Endothelial cell of umbilical vein (primary cell): ENCODE data around the gene WDR76. TPM values are rescaled to one million over a fixed set of nuclear protein-coding genes. Genes with fewer than 3 reads are reported as not detected.
A peak's percentile ranks its signal among the peaks of the same experiment; 100 is the strongest.
"Not testable (repeated sequence)": the region's sequence is repeated elsewhere in the genome, so short reads cannot be mapped to it uniquely, and the experiment has no call there.

Source experiments
- BruUV-seq: library from RNA; stranded (reverse); fragments of 400-500 nt; replicated peaks from 2 replicates; lab custom pipeline; 2021; lab: Mats Ljungman, UMichigan
- CTCF ChIA-PET: fragments of 300-600, 350-600 bp; sonication (Branson Sonifier 250); formaldehyde crosslinking; loops from one replicate; lab custom pipeline; 2021; ENCODE audit warnings: antibody characterized with exemption, inconsistent platforms; lab: Charles Lee
- POLR2A ChIA-PET: fragments of 300-600, 350-600 bp; sonication (Branson Sonifier 250); formaldehyde crosslinking; loops from one replicate; lab custom pipeline; 2021; ENCODE audit warnings: antibody characterized with exemption, inconsistent platforms; lab: Charles Lee
- DNase-seq: peaks from one replicate; pipeline ENCODE4 v3.0.0-alpha.2; 2011; ENCODE audit warnings: low read depth, low spot score
- FAIRE-seq: peaks from 2 replicates; lab custom pipeline; 2011; peaks lifted over from hg19 to GRCh38; lab: Jason Lieb, UNC
- H2AFZ ChIP-seq: 2 replicates; pipeline ENCODE4 v1.6.0; 2012; ENCODE audit warnings: low read depth, low read length, control low read depth, inconsistent platforms
- H3K27ac ChIP-seq: 2 replicates; pipeline ENCODE4 v1.5.1; 2011; ENCODE audit warnings: low read depth, mild to moderate bottlenecking, control low read depth, low read length, moderate library complexity; ENCODE audit not compliant: insufficient read depth
- H3K27me3 ChIP-seq, 2 experiments: 2 replicates each; pipeline versions ENCODE4 v1.6.0 to v1.6.1; 2011; ENCODE audit warnings: low read length in 2 of 2, mixed read lengths in 1 of 2; ENCODE audit not compliant: control insufficient read depth in 2 of 2, insufficient read depth in 2 of 2
- H3K36me3 ChIP-seq, 2 experiments: 2 replicates in 1 of 2; 3 replicates in 1 of 2; pipeline ENCODE4 v1.5.1; 2011; ENCODE audit warnings: low read length in 2 of 2, mild to moderate bottlenecking in 1 of 2, moderate library complexity in 1 of 2; ENCODE audit not compliant: control insufficient read depth in 2 of 2, insufficient read depth in 2 of 2; ENCODE audit errors: extremely low read depth in 1 of 2
- H3K4me1 ChIP-seq: 3 replicates; pipeline ENCODE4 v1.5.1; 2011; ENCODE audit warnings: mild to moderate bottlenecking, low read length; ENCODE audit not compliant: control insufficient read depth, insufficient read depth; ENCODE audit errors: extremely low read depth
- H3K4me2 ChIP-seq: 2 replicates; pipeline ENCODE4 v1.6.1; 2011; ENCODE audit warnings: low read length, control low read depth, mixed read lengths; ENCODE audit not compliant: insufficient read depth
- H3K4me3 ChIP-seq, 3 experiments: fragments of 200-600 bp in 1 of 3; sonication (generic), shearing (Covaris generic) in 1 of 3; replicated peaks in 1 of 3; 2 replicates each; pipeline ENCODE4 v1.5.1; 2011 to 2016; ENCODE audit warnings: control low read depth in 3 of 3, low read length in 3 of 3, mild to moderate bottlenecking in 2 of 3, inconsistent platforms in 1 of 3, low read depth in 1 of 3, moderate library complexity in 1 of 3; ENCODE audit not compliant: insufficient read depth in 1 of 3
- H3K79me2 ChIP-seq: 2 replicates; pipeline ENCODE4 v1.6.0; 2012; ENCODE audit warnings: low read length, inconsistent platforms; ENCODE audit not compliant: control insufficient read depth, insufficient read depth
- H3K9ac ChIP-seq: replicated peaks from 2 replicates; pipeline ENCODE3; 2011; ENCODE audit warnings: low read length, control low read depth; ENCODE audit not compliant: insufficient read depth; ENCODE audit errors: extremely low read depth
- H3K9me1 ChIP-seq: replicated peaks from 3 replicates; pipeline ENCODE4 v1.6.0; 2011; ENCODE audit warnings: mild to moderate bottlenecking, low read length; ENCODE audit not compliant: control insufficient read depth, insufficient read depth; ENCODE audit errors: extremely low read depth
- H3K9me3 ChIP-seq: replicated peaks from 2 replicates; pipeline ENCODE4 v1.5.1; 2012; ENCODE audit warnings: low read length, inconsistent platforms; ENCODE audit not compliant: control insufficient read depth, insufficient read depth
- H4K20me1 ChIP-seq: replicated peaks from 2 replicates; pipeline ENCODE3; 2011; ENCODE audit warnings: mild to moderate bottlenecking, low read length; ENCODE audit not compliant: control insufficient read depth, insufficient read depth; ENCODE audit errors: extremely low read depth
- EZH2 ChIP-seq: IDR thresholded peaks from 2 replicates; pipeline ENCODE4 v1.6.1; 2012; ENCODE audit warnings: borderline replicate concordance, low read depth, mild to moderate bottlenecking, moderate library complexity, low read length, inconsistent platforms; ENCODE audit not compliant: severe bottlenecking
- FOS ChIP-seq: IDR thresholded peaks from 2 replicates; pipeline ENCODE4 v1.6.1; 2011; ENCODE audit warnings: mild to moderate bottlenecking, low read length, moderate library complexity, borderline replicate concordance; ENCODE audit not compliant: insufficient read depth
- GATA2 ChIP-seq: IDR thresholded peaks from 2 replicates; pipeline ENCODE4 v1.7.0; 2011; ENCODE audit warnings: low read depth, mild to moderate bottlenecking, moderate library complexity, mixed read lengths, low read length; ENCODE audit not compliant: insufficient read length, insufficient read depth
- JUN ChIP-seq: IDR thresholded peaks from 2 replicates; pipeline ENCODE4 v1.6.1; 2011; ENCODE audit warnings: borderline replicate concordance, low read depth; ENCODE audit not compliant: insufficient read length, insufficient read depth
- MYC ChIP-seq: IDR thresholded peaks from one replicate; pipeline ENCODE4 v1.6.1; 2011; ENCODE audit warnings: mild to moderate bottlenecking, low read depth, low read length
- POLR2A ChIP-seq: IDR thresholded peaks from 2 replicates; pipeline ENCODE4 v1.6.1; 2012; ENCODE audit warnings: low read depth, mild to moderate bottlenecking, control low read depth, low read length
- POLR2AphosphoS5 ChIP-seq: IDR thresholded peaks from 2 replicates; pipeline ENCODE4 v1.6.1; 2012; ENCODE audit warnings: low read depth, mild to moderate bottlenecking, control low read depth, low read length, moderate library complexity; ENCODE audit not compliant: insufficient read depth
- dilution Hi-C: fragments of 300-500 bp; cut with MboI; formaldehyde crosslinking; loops from one replicate; pipeline ENCODE4 v1.15.0; 2019; ENCODE audit warnings: low sequenced_read_pairs; ENCODE audit not compliant: extremely low pct_ligation_motif_present
- intact Hi-C: fragments of 100-400 bp; cut with micrococcal nuclease; formaldehyde crosslinking; loops from one replicate; pipeline ENCODE4 v1.10.0; 2022
- polyA plus RNA-seq, 4 experiments: library from polyadenylated mRNA; depleted of rRNA in 3 of 4; stranded (reverse) in 3 of 4; unstranded in 1 of 4; fragments of >200 nt; gene quantifications; 2 replicates each; pipeline versions ENCODE4 v1.2.1 to v1.2.3, GENCODE V29; 2011 to 2012; ENCODE audit warnings: missing spikeins in 1 of 4
- total RNA-seq: library from RNA; stranded (reverse); gene quantifications from 2 replicates; pipeline ENCODE4 v1.2.3, GENCODE V29; 2021
- TF ChIP-seq, protein P1 (sequence below): IDR thresholded peaks from 2 replicates; pipeline ENCODE4 v1.6.1; 2011; ENCODE audit not compliant: insufficient read depth, insufficient read length
- TF ChIP-seq, protein P2 (sequence below), 2 donors: IDR thresholded peaks; 1 replicate in 1 of 2; 2 replicates in 1 of 2; pipeline ENCODE4 v1.5.1; 2011; ENCODE audit warnings: low read length in 2 of 2, mild to moderate bottlenecking in 2 of 2, moderate library complexity in 2 of 2, control low read depth in 1 of 2, inconsistent platforms in 1 of 2, low read depth in 1 of 2; ENCODE audit not compliant: insufficient read depth in 1 of 2; ENCODE audit errors: extremely low read depth in 1 of 2

The WDR76 gene
- total and polyA plus RNA-seq, 2 donors (not counting 3 experiments of a cell fraction or from before 2014, with no cell fraction given) = 3.1 to 25.2 TPM

- Histone ChIP-seq H3K79me2 (peaks cover 12% of the 10 kb centered on the region), H3K9ac (peak within 1 kb of the TSS; percentile 73), H3K4me3 (peak within 1 kb of the TSS; percentile 78 to 94 (median 83)), H3K9me3 (no peaks in the 10 kb centered on the region), H3K36me3 (peaks cover 11 to 15% of the 10 kb centered on the region in 2 experiments), H3K27ac (peak within 1 kb of the TSS; percentile 45), H3K27me3 (no peaks in the 10 kb centered on the region), H3K9me1 (no peaks in the 10 kb centered on the region), H2AFZ (peak within 1 kb of the TSS; percentile 64), H3K4me2 (peak within 1 kb of the TSS; percentile 77), H4K20me1 (no peaks in the 10 kb centered on the region), H3K4me1 (peaks cover 10% of the 10 kb centered on the region)
- intact Hi-C loops = no loop called here
- TF ChIP-seq POLR2A (peak; percentile 96), EZH2 (no peak), MYC (peak; percentile 27), FOS (peak; percentile 10), POLR2AphosphoS5 (peak; percentile 96), JUN (no peak), GATA2 (no peak)
- TF ChIP-seq, protein P1, sequence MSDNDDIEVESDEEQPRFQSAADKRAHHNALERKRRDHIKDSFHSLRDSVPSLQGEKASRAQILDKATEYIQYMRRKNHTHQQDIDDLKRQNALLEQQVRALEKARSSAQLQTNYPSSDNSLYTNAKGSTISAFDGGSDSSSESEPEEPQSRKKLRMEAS = peak; percentile 43
- TF ChIP-seq, protein P2, sequence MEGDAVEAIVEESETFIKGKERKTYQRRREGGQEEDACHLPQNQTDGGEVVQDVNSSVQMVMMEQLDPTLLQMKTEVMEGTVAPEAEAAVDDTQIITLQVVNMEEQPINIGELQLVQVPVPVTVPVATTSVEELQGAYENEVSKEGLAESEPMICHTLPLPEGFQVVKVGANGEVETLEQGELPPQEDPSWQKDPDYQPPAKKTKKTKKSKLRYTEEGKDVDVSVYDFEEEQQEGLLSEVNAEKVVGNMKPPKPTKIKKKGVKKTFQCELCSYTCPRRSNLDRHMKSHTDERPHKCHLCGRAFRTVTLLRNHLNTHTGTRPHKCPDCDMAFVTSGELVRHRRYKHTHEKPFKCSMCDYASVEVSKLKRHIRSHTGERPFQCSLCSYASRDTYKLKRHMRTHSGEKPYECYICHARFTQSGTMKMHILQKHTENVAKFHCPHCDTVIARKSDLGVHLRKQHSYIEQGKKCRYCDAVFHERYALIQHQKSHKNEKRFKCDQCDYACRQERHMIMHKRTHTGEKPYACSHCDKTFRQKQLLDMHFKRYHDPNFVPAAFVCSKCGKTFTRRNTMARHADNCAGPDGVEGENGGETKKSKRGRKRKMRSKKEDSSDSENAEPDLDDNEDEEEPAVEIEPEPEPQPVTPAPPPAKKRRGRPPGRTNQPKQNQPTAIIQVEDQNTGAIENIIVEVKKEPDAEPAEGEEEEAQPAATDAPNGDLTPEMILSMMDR (IDR thresholded peaks at IDR 0.05; ENCODE audit: extremely low read depth in 1 of 2, insufficient read depth in 1 of 2, low read depth in 1 of 2, low read length in 2 of 2) = no peak
- BruUV-seq = TSS peak; percentile 33
- FAIRE-seq (peak; percentile 97), DNase-seq (peak; percentile 92)
- ChIA-PET POLR2A (interaction anchor here (0.6 to 1.1 kb wide), 3 partner anchors 24 to 52 kb away, joined by 4 to 7 read pairs (median 4); partner anchors contain the start of genes ELL3 and MFAP1), CTCF (interaction anchor here (1.1 kb wide), 1 partner anchor 9 kb away, joined by 4 read pairs; no protein-coding TSS in a partner anchor)
- dilution Hi-C loops = no loop called here
These were observed 26.3 kb upstream of the WDR76 start, which contains the start of gene HYPK for GRCh38 chr15:43800286-43801141. HYPK (plus strand) TSS chr15:43800599; CDS start chr15:43800623, 24 bp downstream.

DNA sequence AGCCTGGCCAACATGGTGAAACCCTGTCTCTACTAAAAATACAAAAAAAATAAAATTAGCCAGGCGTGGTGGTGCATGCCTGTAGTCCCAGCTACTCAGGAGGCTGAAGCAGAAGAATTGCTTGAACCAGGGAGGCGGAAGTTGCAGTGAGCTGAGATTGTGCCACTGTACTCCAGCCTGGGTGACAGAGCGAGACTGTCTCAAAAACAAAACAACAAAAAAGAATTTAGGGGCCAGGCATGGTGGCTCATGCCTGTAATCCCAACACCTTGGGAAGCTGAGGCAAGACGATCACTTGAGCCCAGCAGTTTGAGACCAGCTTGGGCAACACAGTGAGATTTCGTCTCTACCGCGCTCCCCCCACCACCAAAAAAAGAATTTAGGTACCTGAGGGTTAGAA is 24.1 kb upstream of the WDR76 start:
- H3K4me3 ChIP-seq, CTCF ChIA-PET, DNase-seq, H2AFZ ChIP-seq, POLR2A ChIA-PET, BruUV-seq, H4K20me1 ChIP-seq, dilution Hi-C loops, H3K4me2 ChIP-seq, H3K4me1 ChIP-seq, FAIRE-seq, H3K27me3 ChIP-seq, H3K9me3 ChIP-seq, intact Hi-C loops, H3K9me1 ChIP-seq, H3K27ac ChIP-seq, H3K9ac ChIP-seq: not testable (repeated sequence)
- Histone ChIP-seq H3K36me3 (peaks cover 9 to 17% of the 10 kb centered on the region in 2 experiments), H3K79me2 (peaks cover 12% of the 10 kb centered on the region)
